Hepatocyte (in vitro differentiated cells): ENCODE data around the gene GPN3. TPM values are rescaled to one million over a fixed set of nuclear protein-coding genes. Genes with fewer than 3 reads are reported as not detected.
A peak's percentile ranks its signal among the peaks of the same experiment; 100 is the strongest.

Source experiments
- DNase-seq: peaks from one replicate; pipeline ENCODE4 v3.0.0-alpha.2; 2016; ENCODE audit warnings: low spot score
- H2AFZ ChIP-seq: fragments of 200-600 bp; sonication (generic); 2 replicates; pipeline ENCODE4 v1.6.0; 2016; ENCODE audit warnings: antibody characterized with exemption, mild to moderate bottlenecking
- H3K27ac ChIP-seq: fragments of 200-600 bp; sonication (generic); 2 replicates; pipeline ENCODE4 v1.5.1; 2016; ENCODE audit warnings: mild to moderate bottlenecking
- H3K27me3 ChIP-seq: fragments of 200-600 bp; sonication (generic); 2 replicates; pipeline ENCODE4 v1.6.1; 2016
- H3K36me3 ChIP-seq: fragments of 200-600 bp; sonication (generic); replicated peaks from 2 replicates; pipeline ENCODE4 v1.5.1; 2016; ENCODE audit warnings: low read depth; ENCODE audit not compliant: insufficient read depth
- H3K4me1 ChIP-seq: fragments of 200-600 bp; sonication (generic); 2 replicates; pipeline ENCODE4 v1.5.1; 2016; ENCODE audit warnings: mild to moderate bottlenecking, moderate library complexity; ENCODE audit not compliant: insufficient read depth
- H3K4me2 ChIP-seq: fragments of 200-600 bp; sonication (generic); 2 replicates; pipeline ENCODE4 v1.6.0; 2016
- H3K4me3 ChIP-seq: fragments of 200-600 bp; sonication (generic); 2 replicates; pipeline ENCODE4 v1.5.1; 2016; ENCODE audit warnings: mild to moderate bottlenecking
- H3K79me2 ChIP-seq: fragments of 200-600 bp; sonication (generic); 2 replicates; pipeline ENCODE4 v1.6.0; 2017; ENCODE audit warnings: mild to moderate bottlenecking
- H3K9me2 ChIP-seq: fragments of 200-600 bp; sonication (generic); replicated peaks from 2 replicates; pipeline ENCODE4 v1.6.0; 2017; ENCODE audit warnings: mild to moderate bottlenecking; ENCODE audit not compliant: insufficient read depth
- H3K9me3 ChIP-seq: fragments of 200-600 bp; sonication (generic); 2 replicates; pipeline ENCODE4 v1.5.1; 2016; ENCODE audit warnings: low read depth, mild to moderate bottlenecking
- H4K20me1 ChIP-seq: fragments of 200-600 bp; sonication (generic); 2 replicates; pipeline ENCODE4 v1.6.0; 2016; ENCODE audit warnings: mild to moderate bottlenecking; ENCODE audit not compliant: insufficient read depth, poor library complexity, severe bottlenecking
- EZH2 ChIP-seq: fragments of 200-600 bp; sonication (generic); IDR thresholded peaks from 2 replicates; pipeline ENCODE4 v1.6.1; 2016; ENCODE audit warnings: antibody characterized with exemption, mild to moderate bottlenecking, borderline replicate concordance
- EZH2phosphoT487 ChIP-seq: fragments of 200-600 bp; sonication (generic); IDR thresholded peaks from one replicate; pipeline ENCODE4 v1.6.1; 2018; ENCODE audit warnings: antibody characterized with exemption, mild to moderate bottlenecking, low read depth, moderate library complexity; ENCODE audit not compliant: unreplicated experiment, severe bottlenecking
- WGBS: methylation state at CpG from one replicate; pipeline ENCODE4 v1.1.6; 2016; ENCODE audit warnings: low lambda C conversion rate; ENCODE audit errors: missing lambda C conversion rate; 5-methylcytosine and 5-hydroxymethylcytosine counted together
- polyA plus RNA-seq: library from polyadenylated mRNA; unstranded; fragments of >200 nt; fragmentation: Nextera tagmentation; extraction: Ambion mirVana; gene quantifications from 2 replicates; pipeline ENCODE4 v1.2.1, GENCODE V29; 2016
- total RNA-seq: library from RNA; depleted of rRNA; stranded (reverse); fragments of >200 nt; gene quantifications from 2 replicates; pipeline ENCODE4 v1.2.3, GENCODE V29; 2014
- TF ChIP-seq, protein P1 (sequence below): fragments of 200-600 bp; sonication (generic); IDR thresholded peaks from 2 replicates; pipeline ENCODE4 v1.5.1; 2016; ENCODE audit warnings: antibody characterized with exemption, mild to moderate bottlenecking; ENCODE audit not compliant: poor library complexity

The GPN3 gene
- total and polyA plus RNA-seq, 2 experiments from 2014 or later = 21.8 to 27.4 TPM

DNA sequence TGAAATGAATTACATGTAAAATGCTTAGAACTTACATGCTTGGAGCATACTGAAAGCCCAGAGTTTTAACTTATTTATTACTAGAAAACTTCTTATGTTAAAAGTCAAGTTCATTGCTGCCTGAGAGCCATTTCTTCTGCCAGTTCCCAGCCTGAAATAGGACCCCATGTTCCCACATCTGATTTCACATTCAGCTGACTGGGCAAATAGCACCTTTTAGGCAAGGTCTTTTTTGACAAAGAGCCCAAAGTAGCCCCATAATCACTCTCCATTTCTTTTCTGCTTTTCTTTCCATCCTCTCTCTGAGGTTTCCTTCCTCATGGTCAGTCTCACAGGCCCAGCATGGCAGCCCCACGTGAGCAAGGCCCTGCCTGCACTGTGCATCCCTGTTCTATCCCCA lies 16.8 kb downstream of the GPN3 start:
- Histone ChIP-seq H3K4me1 (no peaks in the 10 kb centered on the region), H3K9me3 (no peaks in the 10 kb centered on the region), H3K4me3 (no peak overlapping the region), H3K9me2 (no peaks in the 10 kb centered on the region), H4K20me1 (no peaks in the 10 kb centered on the region), H3K36me3 (no peaks in the 10 kb centered on the region), H3K27me3 (no peaks in the 10 kb centered on the region), H3K27ac (no peak overlapping the region), H3K4me2 (no peak overlapping the region), H2AFZ (no peak overlapping the region), H3K79me2 (peaks cover 33% of the 10 kb centered on the region)
- DNase-seq = no peak
- 75% methylated on average over 1 of the region's 1 CpG for WGBS
- TF ChIP-seq EZH2 = no peak

DNA sequence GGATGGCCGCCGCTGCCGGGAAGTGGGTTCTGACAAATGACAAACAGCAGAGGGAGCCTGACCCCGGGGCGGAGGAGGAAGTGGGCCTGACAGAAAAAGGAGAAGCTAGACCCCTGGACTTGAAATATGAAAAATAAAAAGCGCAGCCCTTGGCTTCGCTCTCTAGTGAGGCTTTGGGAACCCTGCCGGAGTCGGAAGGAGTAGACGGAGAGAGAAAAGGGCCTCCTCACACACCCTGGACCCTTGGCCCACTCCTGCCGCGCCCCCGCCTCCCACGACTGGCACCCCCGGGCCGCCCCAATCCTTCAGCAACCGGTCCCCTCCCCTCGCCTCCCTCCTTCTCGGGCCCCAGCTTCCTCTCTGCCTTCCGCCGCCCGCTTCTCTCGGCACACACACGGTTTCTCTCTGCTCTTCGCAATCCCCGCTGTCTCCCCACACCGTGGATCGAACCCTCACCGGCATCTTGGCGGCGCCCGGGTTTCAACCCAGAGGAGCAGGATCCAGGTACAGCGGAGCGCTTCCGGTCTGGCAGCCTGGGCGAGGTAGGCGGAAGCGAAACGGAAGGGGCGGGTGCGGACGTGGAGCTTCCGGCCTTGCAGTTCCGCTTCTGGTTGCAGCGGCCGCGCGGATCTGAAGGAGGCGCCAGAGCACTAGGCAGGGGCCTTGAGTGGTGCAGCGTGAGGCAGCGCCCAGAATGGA lies 18.1 kb downstream of the GPN3 start, which contains the start of gene ARPC3:
ARPC3 (minus strand) TSS at position 539 of the 699 bp plus-strand sequence; CDS start at position 462, 77 bp downstream.
- Histone ChIP-seq H2AFZ (peak within 1 kb of the TSS; percentile 85), H3K4me3 (peak within 1 kb of the TSS; percentile 84), H3K79me2 (peaks cover 47% of the 10 kb centered on the region), H3K36me3 (no peaks in the 10 kb centered on the region), H4K20me1 (peaks cover 3% of the 10 kb centered on the region), H3K27me3 (no peaks in the 10 kb centered on the region), H3K9me2 (no peaks in the 10 kb centered on the region), H3K4me1 (no peaks in the 10 kb centered on the region), H3K4me2 (peak within 1 kb of the TSS; percentile 89), H3K9me3 (no peaks in the 10 kb centered on the region), H3K27ac (peak within 1 kb of the TSS; percentile 97)
- peak; percentile 98 for DNase-seq
- under 1% methylated on average over 41 of the region's 51 CpGs for WGBS
- TF ChIP-seq, protein P1, sequence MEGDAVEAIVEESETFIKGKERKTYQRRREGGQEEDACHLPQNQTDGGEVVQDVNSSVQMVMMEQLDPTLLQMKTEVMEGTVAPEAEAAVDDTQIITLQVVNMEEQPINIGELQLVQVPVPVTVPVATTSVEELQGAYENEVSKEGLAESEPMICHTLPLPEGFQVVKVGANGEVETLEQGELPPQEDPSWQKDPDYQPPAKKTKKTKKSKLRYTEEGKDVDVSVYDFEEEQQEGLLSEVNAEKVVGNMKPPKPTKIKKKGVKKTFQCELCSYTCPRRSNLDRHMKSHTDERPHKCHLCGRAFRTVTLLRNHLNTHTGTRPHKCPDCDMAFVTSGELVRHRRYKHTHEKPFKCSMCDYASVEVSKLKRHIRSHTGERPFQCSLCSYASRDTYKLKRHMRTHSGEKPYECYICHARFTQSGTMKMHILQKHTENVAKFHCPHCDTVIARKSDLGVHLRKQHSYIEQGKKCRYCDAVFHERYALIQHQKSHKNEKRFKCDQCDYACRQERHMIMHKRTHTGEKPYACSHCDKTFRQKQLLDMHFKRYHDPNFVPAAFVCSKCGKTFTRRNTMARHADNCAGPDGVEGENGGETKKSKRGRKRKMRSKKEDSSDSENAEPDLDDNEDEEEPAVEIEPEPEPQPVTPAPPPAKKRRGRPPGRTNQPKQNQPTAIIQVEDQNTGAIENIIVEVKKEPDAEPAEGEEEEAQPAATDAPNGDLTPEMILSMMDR = peak; percentile 90
- TF ChIP-seq EZH2phosphoT487 = no peak

DNA sequence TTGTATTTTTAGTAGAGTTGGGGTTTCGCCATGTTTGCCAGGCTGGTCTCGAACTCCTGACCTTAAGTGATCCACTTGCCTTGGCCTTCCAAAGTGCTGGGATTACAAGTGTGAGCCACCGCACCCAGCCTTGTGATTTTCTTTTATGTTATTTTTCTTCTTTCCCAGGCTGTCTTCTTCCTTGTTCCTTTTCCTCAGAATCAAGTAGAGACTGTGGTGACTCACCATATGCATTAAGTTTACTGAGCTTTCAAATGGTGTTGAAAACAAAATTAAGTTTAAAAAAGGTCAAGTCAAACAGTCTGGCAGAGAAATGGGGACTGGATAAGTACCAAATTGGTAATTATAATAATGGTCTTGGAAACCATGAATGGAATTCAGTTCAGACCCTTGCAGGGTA lies 23.6 kb downstream of the GPN3 start:
- Histone ChIP-seq H3K9me2 (no peaks in the 10 kb centered on the region), H4K20me1 (peaks cover 3% of the 10 kb centered on the region), H3K36me3 (peaks cover 3% of the 10 kb centered on the region), H3K27me3 (no peaks in the 10 kb centered on the region), H3K4me2 (no peak overlapping the region), H3K4me3 (no peak overlapping the region), H3K9me3 (no peaks in the 10 kb centered on the region), H3K27ac (no peak overlapping the region), H3K79me2 (peaks cover 72% of the 10 kb centered on the region), H2AFZ (no peak overlapping the region), H3K4me1 (no peaks in the 10 kb centered on the region)
- TF ChIP-seq, protein P1 = no peak
- TF ChIP-seq EZH2 (no peak), EZH2phosphoT487 (no peak)
- DNase-seq = no peak
- 93% methylated on average over 3 of the region's 3 CpGs for WGBS

DNA sequence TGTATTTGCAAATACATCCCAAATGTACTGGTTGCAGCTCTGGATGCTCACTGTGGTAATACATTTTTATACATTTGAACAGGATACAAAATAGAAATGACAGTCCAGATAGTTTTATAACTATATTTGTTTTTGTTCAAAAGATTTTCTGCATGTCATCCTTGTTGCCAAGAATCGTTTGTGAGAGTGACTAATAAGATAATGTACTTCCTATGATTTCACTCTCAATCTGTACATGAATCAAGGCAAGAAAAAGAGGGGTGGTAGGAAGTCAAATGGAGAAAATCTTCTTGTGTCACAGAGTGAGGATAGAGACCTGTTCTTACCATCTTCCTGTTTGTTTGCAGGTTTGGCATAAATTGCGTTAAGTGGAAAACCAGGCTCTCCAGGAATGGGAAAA lies 31.8 kb downstream of the GPN3 start:
- WGBS = 75% methylated on average over 2 of the region's 2 CpGs

More for the DNA sequence above, 31.8 kb downstream of the GPN3 start:
- Histone ChIP-seq H3K27ac (no peak overlapping the region), H3K4me2 (no peak overlapping the region), H3K27me3 (no peaks in the 10 kb centered on the region), H3K4me3 (no peak overlapping the region), H4K20me1 (peaks cover 3% of the 10 kb centered on the region), H3K36me3 (peaks cover 14% of the 10 kb centered on the region), H3K79me2 (peaks cover 8% of the 10 kb centered on the region), H3K4me1 (no peaks in the 10 kb centered on the region), H3K9me2 (no peaks in the 10 kb centered on the region), H3K9me3 (no peaks in the 10 kb centered on the region), H2AFZ (no peak overlapping the region)
- DNase-seq = no peak
- TF ChIP-seq EZH2phosphoT487 (no peak), EZH2 (no peak)
- TF ChIP-seq, protein P1 = no peak
